T-helper 1 cell treated with Interleukin-12 subunit alpha and Interleukin-12 subunit beta and Interleukin-4 antibody, amounts not matched to agents 30 μg/mL and 1 μg/mL, for 36 hours (primary cell): ENCODE measurements around the gene ANKS1B.

Experiments used
- H3K27ac Mint-ChIP-seq: one replicate; pipeline ENCODE4 v1.8.0; 2021; ENCODE audit warnings: mild to moderate bottlenecking, mixed read lengths
- H3K27me3 Mint-ChIP-seq: one replicate; pipeline ENCODE4 v1.8.0; 2021; ENCODE audit warnings: low read depth, mixed read lengths
- H3K36me3 Mint-ChIP-seq: one replicate; pipeline ENCODE4 v1.8.0; 2021; ENCODE audit warnings: low read depth, mixed read lengths
- H3K4me1 Mint-ChIP-seq: one replicate; pipeline ENCODE4 v1.8.0; 2021; ENCODE audit warnings: low read depth, mixed read lengths
- H3K4me3 Mint-ChIP-seq: one replicate; pipeline ENCODE4 v1.8.0; 2021; ENCODE audit warnings: mild to moderate bottlenecking, moderate library complexity, mixed read lengths
- H3K9me3 Mint-ChIP-seq: one replicate; pipeline ENCODE4 v1.8.0; 2021; ENCODE audit warnings: mixed read lengths

The ANKS1B gene

GRCh38 chr12:98721204-98721702 lies 1263.5 kb downstream of the ANKS1B start:
- Mint-ChIP-seq H3K27me3 (no peaks in the 10 kb centered on the region), H3K36me3 (peaks cover 34% of the 10 kb centered on the region), H3K27ac (no peak overlapping the region), H3K4me1 (peaks cover 9% of the 10 kb centered on the region), H3K9me3 (no peaks in the 10 kb centered on the region), H3K4me3 (no peak overlapping the region)

- H3K4me3 Mint-ChIP-seq, result no peak overlapping the region
- H3K27ac Mint-ChIP-seq, result no peak overlapping the region
- peaks cover 36% of the 10 kb centered on the region for H3K36me3 Mint-ChIP-seq
- peaks cover 7% of the 10 kb centered on the region for H3K4me1 Mint-ChIP-seq
- no peaks in the 10 kb centered on the region for H3K9me3 Mint-ChIP-seq
- no peaks in the 10 kb centered on the region for H3K27me3 Mint-ChIP-seq
These were observed 1264.9 kb downstream of the ANKS1B start for GRCh38 chr12:98719515-98720504.

- H3K9me3 Mint-ChIP-seq, result no peaks in the 10 kb centered on the region
- no peak overlapping the region for H3K27ac Mint-ChIP-seq
- no peaks in the 10 kb centered on the region for H3K27me3 Mint-ChIP-seq
- no peaks in the 10 kb centered on the region for H3K4me1 Mint-ChIP-seq
- H3K36me3 Mint-ChIP-seq, result peaks cover 37% of the 10 kb centered on the region
- no peak overlapping the region for H3K4me3 Mint-ChIP-seq
These were observed 1270.3 kb downstream of the ANKS1B start for GRCh38 chr12:98714426-98714825.

- H3K9me3 Mint-ChIP-seq, result no peaks in the 10 kb centered on the region
- H3K4me3 Mint-ChIP-seq, result no peak overlapping the region
- no peak overlapping the region for H3K27ac Mint-ChIP-seq
- no peaks in the 10 kb centered on the region for H3K4me1 Mint-ChIP-seq
- peaks cover 29% of the 10 kb centered on the region for H3K36me3 Mint-ChIP-seq
- no peaks in the 10 kb centered on the region for H3K27me3 Mint-ChIP-seq
These were observed 1275.7 kb downstream of the ANKS1B start for GRCh38 chr12:98709022-98709421.

- H3K9me3 Mint-ChIP-seq, result no peaks in the 10 kb centered on the region
- H3K36me3 Mint-ChIP-seq, result peaks cover 26% of the 10 kb centered on the region
These were observed 1283.6 kb downstream of the ANKS1B start for GRCh38 chr12:98701166-98701565.

GRCh38 chr12:98699586-98699985 lies 1285.2 kb downstream of the ANKS1B start:
- H3K9me3 Mint-ChIP-seq, result no peaks in the 10 kb centered on the region
- H3K4me3 Mint-ChIP-seq, result no peak overlapping the region
- no peak overlapping the region for H3K27ac Mint-ChIP-seq
- peaks cover 28% of the 10 kb centered on the region for H3K36me3 Mint-ChIP-seq
- peaks cover 4% of the 10 kb centered on the region for H3K4me1 Mint-ChIP-seq
- no peaks in the 10 kb centered on the region for H3K27me3 Mint-ChIP-seq

More at GRCh38 chr12:98701166-98701565, 1283.6 kb downstream of the ANKS1B start:
- Mint-ChIP-seq H3K4me3 (no peak overlapping the region), H3K27me3 (no peaks in the 10 kb centered on the region), H3K4me1 (peaks cover 4% of the 10 kb centered on the region), H3K27ac (no peak overlapping the region)

- H3K4me1 Mint-ChIP-seq, result peaks cover 8% of the 10 kb centered on the region
- H3K27me3 Mint-ChIP-seq, result no peaks in the 10 kb centered on the region
- H3K9me3 Mint-ChIP-seq, result no peaks in the 10 kb centered on the region
- H3K4me3 Mint-ChIP-seq, result no peak overlapping the region
- peaks cover 32% of the 10 kb centered on the region for H3K36me3 Mint-ChIP-seq
- H3K27ac Mint-ChIP-seq, result peak overlapping the region; percentile 8
These were observed 1285.9 kb downstream of the ANKS1B start for GRCh38 chr12:98698603-98699463.

GRCh38 chr12:98697209-98697608 lies 1287.5 kb downstream of the ANKS1B start:
- H3K4me3 Mint-ChIP-seq, result no peak overlapping the region
- H3K36me3 Mint-ChIP-seq, result peaks cover 38% of the 10 kb centered on the region
- peak overlapping the region; percentile 17 for H3K27ac Mint-ChIP-seq
- no peaks in the 10 kb centered on the region for H3K27me3 Mint-ChIP-seq
- peaks cover 8% of the 10 kb centered on the region for H3K4me1 Mint-ChIP-seq
- H3K9me3 Mint-ChIP-seq, result no peaks in the 10 kb centered on the region

GRCh38 chr12:98696036-98696646 lies 1288.6 kb downstream of the ANKS1B start:
- Mint-ChIP-seq H3K27me3 (no peaks in the 10 kb centered on the region), H3K4me3 (no peak overlapping the region), H3K9me3 (no peaks in the 10 kb centered on the region), H3K4me1 (peaks cover 13% of the 10 kb centered on the region), H3K27ac (no peak overlapping the region), H3K36me3 (peaks cover 40% of the 10 kb centered on the region)

- Mint-ChIP-seq H3K27me3 (no peaks in the 10 kb centered on the region), H3K4me1 (peaks cover 12% of the 10 kb centered on the region), H3K9me3 (no peaks in the 10 kb centered on the region), H3K27ac (no peak overlapping the region), H3K4me3 (no peak overlapping the region), H3K36me3 (peaks cover 43% of the 10 kb centered on the region)
These were observed 1293.4 kb downstream of the ANKS1B start for GRCh38 chr12:98691351-98691750.

GRCh38 chr12:98686603-98687002 lies 1298.1 kb downstream of the ANKS1B start:
- peaks cover 6% of the 10 kb centered on the region for H3K4me1 Mint-ChIP-seq
- no peak overlapping the region for H3K27ac Mint-ChIP-seq
- H3K9me3 Mint-ChIP-seq, result no peaks in the 10 kb centered on the region
- H3K36me3 Mint-ChIP-seq, result peaks cover 43% of the 10 kb centered on the region
- no peak overlapping the region for H3K4me3 Mint-ChIP-seq
- no peaks in the 10 kb centered on the region for H3K27me3 Mint-ChIP-seq
